Bronchial epithelial cell (primary cell): ENCODE results near the gene ARHGAP23. TPM values are rescaled to one million over a fixed set of nuclear protein-coding genes. Genes with fewer than 3 reads are reported as not detected.

Source experiments
- DNase-seq: peaks from one replicate; pipeline ENCODE4 v3.0.0-alpha.2; 2010; ENCODE audit warnings: low read depth
- FAIRE-seq: peaks from 2 replicates; lab custom pipeline; 2011; peaks lifted over from hg19 to GRCh38; lab: Jason Lieb, UNC
- H3K27me3 ChIP-seq: 2 replicates; pipeline ENCODE4 v1.5.1; 2011; ENCODE audit warnings: low read length; ENCODE audit not compliant: control insufficient read depth, insufficient read depth
- H3K36me3 ChIP-seq: 2 replicates; pipeline ENCODE4 v1.5.1; 2011; ENCODE audit warnings: low read length; ENCODE audit not compliant: control insufficient read depth, insufficient read depth
- H3K4me3 ChIP-seq: 2 replicates; pipeline ENCODE4 v1.5.1; 2011; ENCODE audit warnings: mild to moderate bottlenecking, low read depth, low read length, control low read depth
- total RNA-seq: library from RNA; depleted of rRNA; stranded (reverse); fragments of >200 nt; gene quantifications from 2 replicates; pipeline ENCODE4 v1.2.1, GENCODE V29; 2014
- TF ChIP-seq, protein P1 (sequence below): IDR thresholded peaks from 2 replicates; pipeline ENCODE4 v1.5.1; 2011; ENCODE audit warnings: mild to moderate bottlenecking, moderate library complexity, low read length, control low read depth, inconsistent platforms; ENCODE audit not compliant: insufficient read depth, severe bottlenecking

ARHGAP23 gene
- total RNA-seq, 1 donor from 2014 or later = 15.8 TPM

- H3K36me3 ChIP-seq = no peaks in the 10 kb centered on the region
- TF ChIP-seq, protein P1, sequence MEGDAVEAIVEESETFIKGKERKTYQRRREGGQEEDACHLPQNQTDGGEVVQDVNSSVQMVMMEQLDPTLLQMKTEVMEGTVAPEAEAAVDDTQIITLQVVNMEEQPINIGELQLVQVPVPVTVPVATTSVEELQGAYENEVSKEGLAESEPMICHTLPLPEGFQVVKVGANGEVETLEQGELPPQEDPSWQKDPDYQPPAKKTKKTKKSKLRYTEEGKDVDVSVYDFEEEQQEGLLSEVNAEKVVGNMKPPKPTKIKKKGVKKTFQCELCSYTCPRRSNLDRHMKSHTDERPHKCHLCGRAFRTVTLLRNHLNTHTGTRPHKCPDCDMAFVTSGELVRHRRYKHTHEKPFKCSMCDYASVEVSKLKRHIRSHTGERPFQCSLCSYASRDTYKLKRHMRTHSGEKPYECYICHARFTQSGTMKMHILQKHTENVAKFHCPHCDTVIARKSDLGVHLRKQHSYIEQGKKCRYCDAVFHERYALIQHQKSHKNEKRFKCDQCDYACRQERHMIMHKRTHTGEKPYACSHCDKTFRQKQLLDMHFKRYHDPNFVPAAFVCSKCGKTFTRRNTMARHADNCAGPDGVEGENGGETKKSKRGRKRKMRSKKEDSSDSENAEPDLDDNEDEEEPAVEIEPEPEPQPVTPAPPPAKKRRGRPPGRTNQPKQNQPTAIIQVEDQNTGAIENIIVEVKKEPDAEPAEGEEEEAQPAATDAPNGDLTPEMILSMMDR = no peak
- DNase-seq = peak; percentile 53
- H3K27me3 ChIP-seq = no peaks in the 10 kb centered on the region
- no peak overlapping the region for H3K4me3 ChIP-seq
- FAIRE-seq = no peak
Measured at GRCh38 chr17:38448208-38448771, 20.0 kb downstream of the ARHGAP23 start.

DNA sequence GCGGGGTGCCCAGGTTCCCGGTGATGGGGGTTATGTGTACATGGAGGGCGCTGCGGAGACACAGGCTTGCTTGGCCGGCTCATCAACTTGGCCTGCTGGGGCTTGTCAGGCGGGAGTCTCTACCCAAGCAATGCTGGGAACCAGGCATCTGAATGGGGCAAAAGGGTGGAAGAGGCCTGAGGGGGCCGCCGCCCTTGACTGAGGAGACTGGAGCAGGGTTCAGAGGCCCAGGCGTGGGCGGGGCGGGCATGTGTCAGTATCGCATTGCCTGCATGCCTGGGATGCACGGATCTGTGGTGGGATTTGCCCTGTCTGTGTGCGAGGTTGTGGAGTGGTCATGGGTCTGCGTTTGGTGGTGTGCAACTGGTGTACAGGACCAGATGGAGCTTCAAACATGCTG lies 21.1 kb downstream of the ARHGAP23 start:
- no peaks in the 10 kb centered on the region for H3K27me3 ChIP-seq
- H3K4me3 ChIP-seq = no peak overlapping the region
- H3K36me3 ChIP-seq = no peaks in the 10 kb centered on the region
- TF ChIP-seq, protein P1 = peak; percentile 27
- FAIRE-seq (no peak), DNase-seq (peak; percentile 92)

- Histone ChIP-seq H3K36me3 (no peaks in the 10 kb centered on the region), H3K27me3 (no peaks in the 10 kb centered on the region), H3K4me3 (no peak overlapping the region)
- DNase-seq = no peak
- FAIRE-seq = no peak
- TF ChIP-seq, protein P1 = no peak
Measured at GRCh38 chr17:38450557-38451029, 22.3 kb downstream of the ARHGAP23 start.

DNA sequence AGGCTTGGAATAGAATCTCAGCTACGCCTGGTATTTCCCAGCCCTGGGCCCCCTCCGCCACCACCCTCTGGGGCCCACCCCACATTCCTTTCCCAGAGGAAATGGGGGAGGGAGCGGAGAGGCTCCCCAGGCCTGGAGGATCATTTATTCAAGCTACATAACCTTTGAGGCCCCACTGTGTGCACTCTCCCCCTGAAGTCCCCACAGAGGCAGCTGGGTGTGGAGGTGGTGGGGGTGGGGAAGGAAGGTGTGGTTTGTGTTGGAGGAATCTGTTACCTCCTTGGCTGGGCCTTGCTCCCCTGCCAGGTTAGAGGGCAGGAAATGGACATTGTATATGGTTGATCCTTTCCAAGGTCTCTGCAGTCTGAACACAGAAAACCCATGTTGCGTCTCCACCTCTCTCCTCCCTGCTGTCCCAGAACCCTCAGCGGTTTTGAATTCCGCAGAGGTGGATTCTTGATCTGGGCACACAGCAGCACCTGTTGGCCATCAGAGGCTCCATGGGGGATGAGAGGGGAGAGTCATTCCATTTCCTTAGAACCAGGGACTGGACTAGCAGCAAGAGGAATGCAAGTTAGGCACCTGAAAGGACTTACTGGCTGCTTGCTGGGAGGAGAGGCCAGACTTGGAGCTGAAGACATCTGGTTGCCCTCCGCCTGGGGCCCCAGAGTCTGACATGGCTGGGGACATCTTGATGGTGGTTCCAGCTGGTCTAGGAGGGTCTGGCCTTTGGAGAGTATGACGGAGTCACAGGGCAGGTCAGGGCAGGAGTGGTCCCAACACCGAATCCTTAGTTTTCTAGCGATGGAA lies 23.0 kb downstream of the ARHGAP23 start:
- DNase-seq = peak; percentile 63
- Histone ChIP-seq H3K4me3 (peak overlapping the region; percentile 38), H3K27me3 (no peaks in the 10 kb centered on the region), H3K36me3 (no peaks in the 10 kb centered on the region)
- FAIRE-seq = no peak
- TF ChIP-seq, protein P1 = no peak

GRCh38 chr17:38451840-38452529 lies 23.7 kb downstream of the ARHGAP23 start:
- Histone ChIP-seq H3K27me3 (no peaks in the 10 kb centered on the region), H3K4me3 (peak overlapping the region; percentile 38), H3K36me3 (no peaks in the 10 kb centered on the region)
- FAIRE-seq (no peak), DNase-seq (peak; percentile 85)
- TF ChIP-seq, protein P1 = no peak
